HG03095 (cell line): ENCODE results near the gene MCL1.
"Not testable (repeated sequence)": the region's sequence is repeated elsewhere in the genome, so short reads cannot be mapped to it uniquely, and the experiment has no call there.

Source experiments
- ATAC-seq: cut with Tn5 transposase; IDR thresholded peaks from one replicate; pipeline ENCODE4 v1.9.1; 2021; ENCODE audit warnings: moderate library complexity; ENCODE audit not compliant: unreplicated experiment

The MCL1 gene

DNA sequence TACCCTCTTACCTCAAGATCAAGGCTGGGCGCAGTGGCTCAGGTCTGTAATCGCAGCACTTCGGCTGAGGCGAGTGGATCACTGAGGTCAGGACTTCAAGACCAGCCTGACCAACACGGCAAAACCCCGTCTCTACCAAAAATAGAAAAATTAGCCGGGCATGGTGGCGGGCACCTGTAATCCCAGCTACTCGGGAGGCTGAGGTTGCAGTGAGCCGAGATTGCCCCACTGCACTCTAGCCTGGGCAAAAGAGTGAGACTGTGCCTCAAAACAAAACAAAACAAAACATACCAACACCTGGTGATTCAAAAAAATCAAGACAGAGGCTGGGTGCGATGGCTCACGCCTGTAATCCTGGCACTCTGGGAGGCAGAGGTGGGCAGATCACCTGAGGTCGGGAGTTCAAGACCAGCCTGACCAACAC lies 5.8 kb downstream of the MCL1 start:
- not testable (repeated sequence) for ATAC-seq

DNA sequence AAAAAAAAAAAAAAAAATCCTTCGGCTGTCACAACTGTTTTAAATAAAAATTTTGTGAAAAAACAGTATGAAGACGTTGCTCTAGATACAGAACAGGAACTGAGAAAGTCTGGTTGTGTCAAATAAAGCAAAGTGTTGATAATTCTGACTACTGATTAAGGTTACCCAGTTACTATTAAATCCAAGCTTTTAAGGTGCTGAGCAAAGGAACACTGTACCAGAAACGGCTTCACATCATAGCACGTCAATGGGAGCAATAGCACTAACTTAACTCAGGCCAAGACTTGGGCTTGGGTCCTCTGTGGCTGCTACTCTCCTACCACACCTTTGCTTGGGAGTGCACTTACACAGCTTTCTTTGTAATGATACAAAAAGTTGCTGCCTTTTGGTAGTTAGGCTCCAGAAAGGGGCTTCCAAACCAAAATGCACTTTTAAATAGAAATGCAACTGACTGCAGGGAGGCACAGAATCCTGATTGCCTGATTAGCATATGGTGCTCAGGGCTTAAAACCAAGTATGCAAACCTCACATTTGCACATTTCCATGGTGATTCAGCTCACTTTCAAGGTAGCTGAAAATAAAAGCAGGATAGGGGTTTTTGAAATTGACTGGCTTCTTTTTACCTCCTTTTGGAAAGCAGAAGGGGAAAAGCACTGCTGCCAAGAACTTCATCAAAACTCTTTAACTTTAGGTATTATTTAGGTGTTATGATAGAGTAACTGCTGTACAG lies 6.3 kb downstream of the MCL1 start:
- no peak for ATAC-seq

DNA sequence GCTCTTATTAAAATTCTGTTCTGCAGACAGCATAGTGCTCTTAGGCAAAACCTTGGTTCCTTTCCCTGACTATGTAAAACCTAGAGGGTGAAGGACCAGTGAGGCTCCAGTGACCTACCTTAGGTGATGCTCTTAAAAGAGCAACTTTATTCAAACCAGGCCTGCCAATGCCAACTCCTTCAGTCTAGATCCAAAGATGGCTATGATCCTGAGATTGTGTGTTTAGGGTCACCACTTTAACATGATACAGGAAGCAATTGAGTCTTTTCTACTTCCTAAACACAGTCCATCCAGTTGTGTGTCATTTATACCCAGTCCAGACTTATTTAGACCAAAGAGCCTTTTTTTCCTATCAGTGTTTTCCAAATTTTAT lies 10.8 kb downstream of the MCL1 start:
- ATAC-seq = no peak

DNA sequence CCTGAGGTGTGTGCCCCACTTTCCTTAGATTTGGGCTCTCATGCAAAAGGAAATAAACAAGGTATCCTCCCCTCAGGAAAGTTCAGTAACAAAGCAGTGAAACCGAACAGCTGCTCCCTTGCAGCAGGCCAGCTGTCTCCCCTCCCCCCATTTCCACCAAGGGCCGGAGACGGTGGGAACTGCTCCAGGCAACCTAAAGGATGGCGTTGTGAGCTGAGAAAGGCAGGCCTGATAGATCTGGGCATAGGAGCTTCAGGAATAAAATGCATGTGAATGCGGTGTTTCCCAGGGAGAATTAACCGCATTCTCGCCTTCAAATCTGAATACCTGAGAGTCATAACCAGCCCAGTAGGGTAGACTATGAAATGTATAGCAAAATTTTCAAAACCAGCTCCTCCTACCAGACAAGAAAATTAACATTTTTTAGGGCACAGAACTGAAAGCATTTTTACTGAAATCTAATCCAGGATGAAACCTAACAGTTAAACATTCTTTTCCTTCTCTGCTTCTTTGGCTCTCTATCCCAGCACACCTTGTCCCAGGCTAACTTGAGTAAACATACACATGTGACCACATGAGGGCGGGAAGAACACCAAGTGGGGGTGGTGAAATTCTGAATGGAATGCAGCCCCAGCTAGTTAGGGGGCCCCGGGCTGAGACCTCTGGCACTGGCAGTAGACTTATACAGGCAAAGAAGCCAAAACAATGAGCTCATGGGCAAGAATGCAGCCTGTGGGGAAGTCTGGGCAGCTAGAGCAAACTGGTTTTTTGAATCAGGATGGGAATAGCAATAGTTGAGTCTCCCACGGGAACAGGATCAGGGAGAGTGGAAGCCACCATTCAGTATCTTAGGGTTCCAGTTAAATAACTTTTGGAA lies 11.5 kb downstream of the MCL1 start:
- ATAC-seq = peak; percentile 17

DNA sequence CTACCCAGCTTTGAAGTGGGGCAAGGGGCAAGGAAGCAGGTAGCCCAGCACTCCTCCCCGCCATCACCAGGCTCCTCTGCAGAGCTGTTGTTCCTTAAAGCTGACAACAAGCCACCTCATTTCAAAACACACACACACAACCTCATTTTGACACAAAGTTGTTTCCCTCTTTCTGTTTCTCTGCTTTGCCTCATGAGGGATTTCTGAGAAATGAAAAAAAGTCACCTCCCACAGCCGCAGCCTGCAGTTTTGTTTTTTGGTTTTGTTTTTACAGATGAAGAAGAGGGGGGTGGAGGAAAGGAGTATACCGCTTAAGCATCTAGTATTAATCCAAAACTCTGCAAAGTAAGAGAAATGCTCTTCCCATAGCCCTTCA lies 12.1 kb downstream of the MCL1 start:
- peak; percentile 25 for ATAC-seq

DNA sequence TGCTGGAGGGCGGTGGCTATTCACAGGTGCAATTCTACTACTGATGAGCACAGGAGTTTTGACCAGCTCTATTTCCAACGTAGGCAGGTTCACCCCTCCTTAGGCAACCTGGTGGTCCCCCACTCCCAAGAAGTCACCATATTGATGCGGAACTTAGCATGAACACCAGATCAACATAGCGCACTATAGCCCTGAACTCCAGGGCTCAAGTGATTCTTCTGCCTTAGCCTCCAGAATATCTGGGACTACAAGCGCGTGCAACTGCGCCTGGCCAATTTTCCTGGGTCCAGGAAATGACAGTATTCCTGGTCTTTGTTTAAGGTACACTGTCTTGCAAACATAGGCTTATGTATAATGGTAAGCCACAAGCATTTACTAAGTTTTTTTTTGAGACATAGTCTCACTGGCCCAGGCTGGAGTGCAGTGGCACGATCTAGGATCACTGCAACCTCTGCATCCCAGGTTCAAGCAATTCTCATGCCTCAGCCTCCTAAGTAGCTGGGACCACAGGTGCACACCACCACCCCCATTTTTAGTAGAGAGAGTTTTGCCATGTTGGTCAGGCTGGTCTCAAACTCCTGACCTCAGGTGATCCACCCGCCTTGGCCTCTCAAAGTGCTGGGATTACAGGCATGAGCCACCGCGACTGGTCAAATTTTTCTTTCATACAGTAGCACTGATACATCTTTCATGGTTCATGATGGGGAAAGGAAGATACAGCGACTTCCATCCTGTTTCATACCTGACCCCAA lies 12.6 kb downstream of the MCL1 start:
- no peak for ATAC-seq

DNA sequence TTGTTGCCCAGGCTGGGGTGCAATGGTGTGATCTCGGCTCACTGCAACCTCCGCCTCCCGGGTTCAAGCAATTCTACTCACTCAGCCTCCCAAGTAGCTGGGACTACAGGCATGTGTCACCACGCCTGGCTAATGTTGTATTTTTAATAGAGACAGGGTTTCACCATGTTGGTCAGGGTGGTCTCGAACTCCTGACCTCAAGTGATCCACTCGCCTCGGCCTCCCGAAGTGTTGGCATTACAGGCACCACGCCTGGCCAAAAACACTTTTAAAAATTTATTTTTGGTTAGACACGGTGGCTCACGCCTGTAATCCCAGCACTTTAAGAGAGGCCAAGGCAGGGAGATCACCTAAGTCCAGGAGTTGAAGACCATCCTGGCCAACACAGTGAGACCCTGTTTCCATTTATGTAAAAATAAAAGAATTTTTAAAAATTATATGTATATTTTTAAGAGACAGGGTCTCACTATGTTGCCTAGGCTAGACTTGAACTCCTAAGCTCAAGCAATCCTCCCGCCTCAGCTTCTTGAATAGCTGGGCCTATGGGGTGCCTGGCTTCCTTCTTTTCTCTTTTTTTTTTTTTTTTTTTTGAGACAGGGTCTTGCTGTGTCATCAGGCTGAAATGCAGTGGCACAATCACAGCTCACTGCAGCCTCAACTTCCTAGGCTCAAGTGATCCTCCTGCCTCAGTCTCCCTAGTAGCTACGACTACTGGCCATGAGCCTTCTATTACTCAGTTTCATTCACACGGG lies 14.0 kb downstream of the MCL1 start:
- not testable (repeated sequence) for ATAC-seq

DNA sequence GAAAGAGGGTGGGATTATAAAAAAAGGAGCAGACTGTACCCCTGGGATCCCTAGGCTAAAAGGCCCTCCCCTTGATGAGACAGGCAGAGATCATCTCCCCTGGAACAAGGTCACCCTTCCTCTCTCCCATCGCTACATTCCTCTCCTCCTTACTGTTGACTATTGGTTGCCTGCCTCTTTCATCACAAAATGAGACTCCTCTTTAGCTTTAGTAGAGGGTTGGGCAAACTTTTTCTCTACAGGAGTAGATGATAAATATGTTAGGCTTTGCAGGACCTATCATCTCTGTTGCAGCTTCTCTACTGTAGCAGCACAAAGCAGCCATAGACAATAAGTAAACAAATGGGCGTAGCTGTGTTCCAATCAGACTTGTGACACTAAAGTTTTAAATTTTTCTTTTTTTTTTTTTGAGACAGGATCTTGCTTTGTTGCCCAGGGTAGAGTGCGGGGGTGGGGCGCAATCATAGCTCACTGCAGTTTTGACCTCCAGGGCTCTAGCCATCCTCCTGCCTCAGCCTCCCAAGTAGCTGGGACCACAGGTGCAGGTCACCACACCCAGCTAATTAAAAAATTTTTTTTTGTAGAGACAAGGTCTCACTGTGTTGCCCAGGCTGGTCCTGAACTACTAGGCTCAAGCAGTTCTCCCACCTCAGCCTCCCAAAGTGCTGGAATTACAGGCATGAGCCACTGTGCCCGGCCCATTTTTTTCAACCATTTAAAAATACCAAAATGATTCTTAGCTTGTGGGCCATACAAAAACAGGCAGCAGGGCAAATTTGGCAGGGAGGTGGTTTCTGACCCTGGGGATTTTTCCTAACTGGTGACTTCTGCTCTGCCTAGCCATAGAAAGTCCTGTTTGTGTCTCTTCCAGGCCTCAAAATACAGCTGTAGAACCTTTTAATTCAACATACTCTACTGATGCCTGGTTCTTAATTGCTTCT lies 15.1 kb downstream of the MCL1 start:
- no peak for ATAC-seq

DNA sequence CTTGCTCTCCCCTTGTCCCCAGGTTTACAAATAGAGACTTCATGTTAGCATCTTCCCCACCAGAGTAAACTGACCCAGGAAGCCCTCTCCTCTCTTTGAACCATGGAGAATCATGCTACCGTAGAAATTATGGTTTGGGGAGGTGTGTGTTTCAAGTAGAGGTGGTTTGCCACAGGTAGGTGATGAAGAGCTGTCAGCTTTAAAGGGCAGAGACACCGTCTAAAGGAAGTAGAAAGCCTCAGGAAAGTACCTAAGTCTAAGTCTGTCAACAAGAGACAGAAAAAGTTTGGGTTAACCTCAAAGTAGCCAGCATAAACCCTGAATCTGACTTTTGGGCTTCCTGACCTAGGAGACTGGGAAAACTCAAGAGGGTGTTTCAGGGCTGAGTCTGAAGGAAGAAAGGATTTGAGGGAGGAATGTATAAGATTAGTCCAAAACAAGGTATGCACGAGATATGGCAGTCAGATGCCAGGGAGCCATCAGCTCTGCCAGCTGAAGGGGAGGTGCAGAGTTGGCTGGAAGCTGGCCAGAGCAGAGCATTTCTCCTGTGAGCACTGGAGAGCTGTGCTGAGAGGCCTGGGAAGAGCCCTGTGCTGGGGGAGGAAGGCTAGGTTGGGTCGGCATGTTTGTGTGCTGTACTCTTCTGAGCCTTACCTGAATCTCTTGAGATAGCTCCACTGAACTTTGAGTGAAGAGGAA lies 15.9 kb downstream of the MCL1 start:
- no peak for ATAC-seq

DNA sequence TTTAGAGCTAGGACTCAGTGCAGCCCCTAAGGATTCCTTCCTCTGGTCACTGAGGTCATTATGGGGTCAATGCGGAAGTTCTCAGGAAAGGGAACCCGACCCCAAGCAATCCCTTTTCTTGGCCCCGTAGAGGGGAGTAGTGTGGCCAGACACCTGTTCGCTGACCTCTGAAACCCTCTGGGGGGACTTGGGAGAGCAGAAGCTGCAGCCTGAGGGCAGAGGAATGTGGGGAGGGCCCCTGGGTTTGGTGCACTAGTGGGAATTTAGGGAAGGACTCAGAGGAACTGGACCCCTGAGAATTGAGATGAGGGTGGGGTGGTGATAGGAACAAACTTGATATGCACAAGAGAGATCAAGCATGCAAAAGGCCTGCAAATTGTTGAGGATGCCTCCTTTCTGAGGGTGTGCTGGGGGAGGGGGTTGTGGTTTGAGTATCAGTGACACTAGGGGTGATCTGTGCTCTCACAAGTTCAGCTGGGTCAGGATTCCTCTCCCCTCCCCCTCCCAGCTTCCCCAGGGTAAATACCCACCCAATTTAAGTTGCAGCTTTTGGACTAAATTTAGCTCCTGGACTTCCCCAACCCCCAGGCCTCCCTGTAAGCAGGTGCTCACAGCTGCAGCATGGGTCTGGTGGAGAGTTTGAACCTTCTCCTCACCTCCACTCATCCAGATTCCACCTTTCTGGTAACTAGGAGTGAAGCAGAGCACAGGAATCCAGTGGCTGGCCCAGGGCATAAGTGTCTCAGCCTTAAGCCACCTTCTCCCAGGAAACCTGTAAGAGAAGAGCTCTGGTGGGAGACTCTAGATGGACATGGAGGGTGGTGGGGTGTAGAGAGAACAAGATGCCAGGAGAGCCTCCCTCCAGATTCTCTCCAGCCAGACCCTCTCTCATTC lies 16.7 kb downstream of the MCL1 start:
- ATAC-seq = peak; percentile 34

DNA sequence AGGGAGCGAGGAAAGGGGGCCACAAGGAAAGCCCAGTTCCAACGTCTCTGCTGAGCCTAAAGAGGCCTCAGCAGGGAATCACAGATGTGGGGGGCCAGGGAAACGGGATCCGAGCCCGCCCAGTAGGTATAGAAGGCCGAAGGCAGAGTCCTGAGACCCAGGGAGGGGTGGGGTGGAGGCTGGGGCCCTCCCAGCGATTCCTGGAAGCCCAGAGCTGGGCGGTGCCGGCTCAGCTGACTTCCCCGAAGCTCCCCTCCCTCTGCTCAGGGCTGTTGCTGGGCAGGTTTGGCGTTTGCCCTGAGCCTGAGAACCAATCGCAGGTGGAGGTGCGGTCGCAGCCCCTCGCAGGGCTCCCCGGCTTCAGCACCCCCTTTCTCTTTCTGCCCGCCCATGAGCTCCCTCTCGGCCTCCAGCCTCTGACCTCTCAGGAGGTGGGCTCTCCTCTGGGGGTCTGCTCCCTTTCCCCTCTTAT lies 17.4 kb downstream of the MCL1 start:
- peak; percentile 39 for ATAC-seq

DNA sequence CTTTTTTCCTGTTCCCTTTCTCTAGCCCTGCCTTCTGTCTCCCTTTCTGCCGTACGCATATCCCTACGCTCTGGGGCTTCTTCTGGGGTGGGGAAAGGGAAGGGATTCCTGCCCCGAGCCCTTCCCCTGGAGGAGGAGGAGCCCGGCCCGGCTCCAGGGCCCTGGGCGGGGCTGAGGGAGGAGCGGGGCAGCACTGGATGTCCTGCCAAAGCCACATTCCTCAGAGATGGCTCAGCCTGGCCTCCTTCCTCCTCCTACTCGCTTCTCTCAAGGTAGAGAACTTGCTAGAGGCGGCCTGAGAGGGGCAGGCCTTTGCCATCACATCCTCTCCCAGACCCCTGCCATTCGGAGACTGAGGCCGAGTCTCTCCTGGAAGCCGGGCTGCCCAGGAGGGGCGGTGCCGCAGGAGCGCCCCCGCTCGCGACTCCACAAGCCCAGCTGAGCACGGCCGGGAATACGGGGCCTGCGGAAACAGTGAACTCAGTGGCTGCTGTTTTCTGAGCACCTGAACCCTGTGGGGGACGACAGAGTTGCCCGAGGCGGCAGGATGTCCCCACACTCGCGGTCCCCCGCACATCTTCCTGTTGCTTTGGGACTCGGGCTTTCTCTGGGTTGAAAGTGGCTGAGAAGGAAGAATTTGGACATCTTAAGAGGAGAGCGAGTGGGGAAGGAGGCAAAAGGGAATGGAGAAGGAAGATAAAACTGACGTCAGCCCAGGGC lies 18.0 kb downstream of the MCL1 start:
- no peak for ATAC-seq

DNA sequence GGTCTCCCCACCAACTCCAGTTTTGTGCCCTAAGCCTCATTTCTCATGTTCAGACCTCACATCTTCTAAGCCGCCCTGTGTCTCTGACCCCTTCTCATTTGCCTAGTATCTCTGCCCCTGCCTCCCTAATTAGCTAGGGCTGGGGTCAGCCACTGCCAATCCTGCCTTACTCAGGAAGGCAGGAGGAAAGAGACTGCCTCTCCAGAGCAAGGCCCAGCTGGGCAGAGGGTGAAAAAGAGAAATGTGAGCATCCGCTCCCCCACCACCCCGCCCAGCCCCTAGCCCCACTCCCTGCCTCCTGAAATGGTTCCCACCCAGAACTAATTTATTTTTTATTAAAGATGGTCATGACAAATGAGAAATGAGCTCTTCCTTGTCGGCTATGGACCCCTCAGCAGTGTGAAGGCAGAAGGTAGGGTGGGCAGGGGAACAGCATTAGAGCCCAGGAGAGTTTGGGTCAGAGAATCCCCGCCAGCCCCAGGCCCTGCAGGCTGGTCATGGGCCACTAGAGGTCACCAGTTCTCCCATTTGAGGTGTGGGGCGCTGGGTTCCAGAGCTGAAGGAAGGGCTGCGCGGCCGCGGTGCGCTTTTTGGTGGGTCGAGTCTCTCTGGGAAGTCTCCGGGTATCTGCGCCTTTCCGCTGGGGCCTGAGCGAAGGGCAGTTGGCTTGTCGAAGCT lies 18.7 kb downstream of the MCL1 start:
- no peak for ATAC-seq

DNA sequence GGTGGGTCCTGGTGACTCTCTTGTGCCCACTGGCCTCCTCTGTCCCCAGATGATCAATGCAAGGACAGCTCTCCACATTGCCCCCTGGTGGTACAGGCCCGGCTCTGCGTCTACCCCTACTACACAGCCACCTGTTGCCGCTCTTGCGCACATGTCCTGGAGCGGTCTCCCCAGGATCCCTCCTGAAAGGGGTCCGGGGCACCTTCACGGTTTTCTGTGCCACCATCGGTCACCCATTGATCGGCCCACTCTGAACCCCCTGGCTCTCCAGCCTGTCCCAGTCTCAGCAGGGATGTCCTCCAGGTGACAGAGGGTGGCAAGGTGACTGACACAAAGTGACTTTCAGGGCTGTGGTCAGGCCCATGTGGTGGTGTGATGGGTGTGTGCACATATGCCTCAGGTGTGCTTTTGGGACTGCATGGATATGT lies 19.4 kb downstream of the MCL1 start:
- ATAC-seq = no peak

DNA sequence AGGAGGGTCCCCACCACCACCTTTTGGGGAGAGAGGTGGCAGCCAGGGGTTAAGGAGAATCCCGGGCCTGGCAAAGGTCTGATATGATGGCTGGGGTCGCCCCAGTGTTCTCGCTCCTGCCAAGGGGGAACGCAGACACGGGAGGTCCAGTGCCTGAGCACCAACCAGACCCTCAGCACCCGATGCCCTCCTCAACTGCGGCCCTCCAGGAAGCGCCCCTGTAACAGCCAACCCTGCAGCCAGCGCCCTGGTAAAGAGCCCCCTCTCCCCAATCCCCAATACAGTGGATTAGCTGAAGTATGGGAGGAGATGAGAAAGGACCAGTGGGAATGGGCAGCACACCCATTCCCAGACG lies 19.8 kb downstream of the MCL1 start:
- ATAC-seq = no peak

DNA sequence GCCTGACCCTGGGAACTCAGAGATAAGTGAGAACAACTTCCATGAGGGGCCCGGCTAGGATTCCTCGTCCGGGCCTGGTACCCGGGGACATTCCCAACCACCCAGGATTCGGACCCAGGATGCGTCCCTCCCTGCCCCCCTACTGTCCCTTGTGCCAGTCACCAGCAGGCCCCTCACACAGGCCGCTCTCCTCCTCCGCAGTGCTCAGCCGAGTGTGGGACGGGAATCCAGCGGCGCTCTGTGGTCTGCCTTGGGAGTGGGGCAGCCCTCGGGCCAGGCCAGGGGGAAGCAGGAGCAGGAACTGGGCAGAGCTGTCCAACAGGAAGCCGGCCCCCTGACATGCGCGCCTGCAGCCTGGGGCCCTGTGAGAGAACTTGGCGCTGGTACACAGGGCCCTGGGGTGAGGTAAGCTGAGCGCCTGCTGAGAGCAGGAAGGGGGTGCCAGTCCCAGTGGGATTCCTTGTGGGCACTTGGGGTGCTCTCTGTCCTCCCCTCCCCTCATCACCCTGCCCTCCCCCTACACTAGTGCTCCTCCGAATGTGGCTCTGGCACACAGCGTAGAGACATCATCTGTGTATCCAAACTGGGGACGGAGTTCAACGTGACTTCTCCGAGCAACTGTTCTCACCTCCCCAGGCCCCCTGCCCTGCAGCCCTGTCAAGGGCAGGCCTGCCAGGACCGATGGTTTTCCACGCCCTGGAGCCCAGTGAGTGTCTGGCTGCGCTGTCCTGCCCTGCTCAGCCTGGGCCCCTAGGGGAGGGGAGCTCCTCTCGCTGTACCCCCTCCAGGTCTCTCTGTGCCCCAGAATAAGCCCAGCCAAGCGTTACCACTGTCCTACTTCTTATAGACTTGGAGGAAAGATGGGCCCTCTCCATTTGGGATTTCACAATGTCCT lies 20.4 kb downstream of the MCL1 start:
- no peak for ATAC-seq
